ENCODE data around the gene PDIA6. TPM values are rescaled to one million over a fixed set of nuclear protein-coding genes. Genes with fewer than 3 reads are reported as not detected.

Gene PDIA6
- total RNA-seq, 1 experiment from 2014 or later, result 271 TPM

DNA sequence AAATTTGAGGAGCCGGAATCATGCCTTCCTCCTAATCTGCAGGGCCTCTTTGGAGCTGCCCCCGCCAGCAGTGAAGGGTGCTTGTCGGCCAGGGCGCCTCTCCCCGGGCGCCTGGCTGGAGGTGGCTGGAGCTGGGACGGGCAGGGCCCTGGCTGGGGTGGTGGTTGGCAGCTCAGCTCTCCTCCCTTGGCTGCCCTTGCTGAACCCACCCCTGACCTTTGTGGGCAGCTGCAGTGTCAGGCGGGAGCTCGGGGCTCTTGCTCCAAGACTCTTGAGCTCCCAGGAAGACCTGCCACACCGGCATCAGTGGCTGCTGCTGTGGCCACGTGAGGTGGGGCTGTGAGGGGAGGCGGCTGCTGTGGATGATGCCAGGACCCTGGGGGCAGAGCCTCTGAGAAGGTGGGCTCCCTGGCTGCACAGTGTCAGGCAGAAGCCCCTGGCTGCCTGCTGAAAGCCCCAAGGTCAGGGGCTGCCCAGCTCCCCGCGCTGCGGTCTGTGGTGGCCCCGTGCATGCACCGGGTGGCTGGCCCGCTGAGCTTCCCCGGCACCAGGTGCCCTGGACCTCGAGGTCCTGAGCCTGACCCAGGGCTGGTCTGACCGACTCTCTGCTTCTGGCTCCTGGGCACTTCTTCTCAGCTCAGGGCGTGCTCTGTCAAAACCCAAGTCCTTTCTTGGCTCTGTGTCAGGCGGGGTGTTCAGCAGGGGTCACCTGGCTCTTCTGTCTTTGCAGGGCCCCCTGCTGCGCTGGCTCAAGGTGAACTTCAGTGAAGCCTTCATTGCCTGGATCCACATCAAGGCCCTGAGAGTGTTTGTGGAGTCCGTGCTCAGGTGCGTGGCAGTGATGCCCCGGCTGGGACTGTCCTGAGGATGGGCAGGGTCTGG lies 34.5 kb downstream of the PDIA6 start:
- no peak for DNase-seq (ENCODE audit: low read depth, low spot score)
- peaks cover 8% of the 10 kb centered on the region for H3K36me3 ChIP-seq (ENCODE audit: control insufficient read depth, insufficient read depth, low read length)

More for the DNA sequence above, 34.5 kb downstream of the PDIA6 start:
- in situ Hi-C loops (cut with HindIII; ENCODE audit: low pct_unique_long_range_greater_than_20kb, low sequenced_read_pairs) (no loop called here), intact Hi-C loops (cut with micrococcal nuclease; ENCODE audit: unreplicated experiment) (no loop called here)
- Histone ChIP-seq H3K9me3 (ENCODE audit: control insufficient read depth, insufficient read depth, low read depth, low read length) (no peaks in the 10 kb centered on the region), H3K4me3 (ENCODE audit: low read depth in 2 of 2, low read length in 2 of 2) (no peak overlapping the region), H3K27me3 (ENCODE audit: control insufficient read depth, insufficient read depth, low read length) (no peaks in the 10 kb centered on the region), H3K27ac (ENCODE audit: low read length) (no peak overlapping the region), H3K4me1 (ENCODE audit: control insufficient read depth, insufficient read depth, low read length) (no peaks in the 10 kb centered on the region)
- CTCF ChIA-PET, result no interaction called here
- no TSS peak for BruUV-seq (replicated peaks)
- no peak for TF ChIP-seq POLR2AphosphoS5 (IDR thresholded peaks at IDR 0.05; ENCODE audit: low read depth, low read length)
- no peak for TF ChIP-seq TCF7L2 (IDR thresholded peaks at IDR 0.05; ENCODE audit: low read depth, low read length)
- TF ChIP-seq REST (IDR thresholded peaks at IDR 0.05; ENCODE audit: insufficient read depth in 1 of 2, low read depth in 2 of 2, low read length in 1 of 2), result no peak
- TF ChIP-seq CTCF (IDR thresholded peaks at IDR 0.05), result no peak
- no peak for TF ChIP-seq SIN3A (IDR thresholded peaks at IDR 0.05; ENCODE audit: borderline replicate concordance, insufficient read depth, low read depth, low read length)
- no peak for ATAC-seq
- POLR2A ChIA-PET, result no interaction called here
